Subcutaneous abdominal adipose tissue (tissue), 5 donors: Measurements from ENCODE around the gene LRRC1.

Source experiments
- H3K27ac ChIP-seq: one replicate; pipeline ENCODE4 v1.7.0; 2013; ENCODE audit warnings: low read depth, mild to moderate bottlenecking, inconsistent platforms, low read length, moderate library complexity
- H3K27me3 ChIP-seq, 5 donors: one replicate each; pipeline ENCODE4 v1.7.0; 2013; ENCODE audit warnings: low read length in 5 of 5, inconsistent platforms in 1 of 5; ENCODE audit not compliant: control insufficient read depth in 5 of 5, insufficient read depth in 4 of 5
- H3K36me3 ChIP-seq, 5 donors: one replicate each; pipeline ENCODE4 v1.7.0; 2013; ENCODE audit warnings: low read length in 5 of 5; ENCODE audit not compliant: control insufficient read depth in 5 of 5, insufficient read depth in 5 of 5
- H3K4me1 ChIP-seq, 5 donors: one replicate each; pipeline ENCODE4 v1.7.0; 2013; ENCODE audit warnings: low read length in 5 of 5, mild to moderate bottlenecking in 3 of 5, moderate library complexity in 1 of 5; ENCODE audit not compliant: control insufficient read depth in 5 of 5, insufficient read depth in 5 of 5
- H3K4me3 ChIP-seq, 5 donors: one replicate each; pipeline ENCODE4 v1.7.0; 2013; ENCODE audit warnings: low read length in 5 of 5, low read depth in 1 of 5
- H3K9ac ChIP-seq, 5 donors: one replicate each; pipeline ENCODE4 v1.7.0; 2013; ENCODE audit warnings: low read length in 5 of 5, mild to moderate bottlenecking in 4 of 5, moderate library complexity in 3 of 5
- H3K9me3 ChIP-seq, 5 donors: one replicate each; pipeline ENCODE4 v1.7.0; 2013; ENCODE audit warnings: low read length in 5 of 5; ENCODE audit not compliant: control insufficient read depth in 5 of 5
- donor health status: healthy.
- donor health status: healthy.
- donor health status: healthy.
- donor health status: healthy.
- donor health status: healthy.

LRRC1 gene

DNA sequence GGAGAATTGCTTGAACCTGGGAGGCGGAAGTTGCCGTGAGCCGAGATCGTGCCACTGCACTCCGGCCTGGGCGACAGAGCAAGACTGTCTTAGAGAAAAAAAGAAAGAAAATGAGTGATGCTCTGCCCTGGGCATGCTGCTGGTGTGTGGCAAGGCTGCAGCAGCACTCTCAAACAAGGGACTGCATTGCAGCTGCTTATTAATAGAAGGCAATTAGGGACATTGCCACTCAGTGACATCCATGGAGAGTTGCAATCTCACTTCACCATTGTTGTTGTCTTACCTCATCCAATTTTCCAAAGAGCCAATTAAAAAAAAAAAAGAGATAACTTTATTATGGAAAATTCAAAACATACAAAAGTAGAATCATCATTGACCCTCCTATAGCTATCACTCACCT lies 131.1 kb downstream of the LRRC1 start:
- Histone ChIP-seq H3K9ac (no peak overlapping the region), H3K27ac (no peak overlapping the region)

DNA sequence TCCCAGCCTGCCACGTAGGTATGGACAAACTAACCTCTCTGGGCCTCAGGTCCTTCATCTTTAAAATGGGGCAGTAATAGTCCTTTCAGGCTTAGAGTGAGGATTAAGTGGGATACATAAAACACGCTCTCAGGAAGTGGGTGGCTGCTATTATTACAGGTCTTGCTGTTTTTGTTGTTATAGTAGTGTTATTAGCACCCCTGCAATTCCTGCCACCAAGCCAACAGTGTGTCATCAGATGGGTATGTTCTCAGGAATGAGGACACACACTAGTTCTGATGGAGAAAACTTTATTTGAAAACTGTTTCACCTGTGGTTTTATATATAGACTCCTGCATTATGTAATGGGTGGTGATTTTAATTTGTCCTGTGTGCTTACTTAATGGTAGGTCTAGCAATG lies 131.7 kb downstream of the LRRC1 start:
- Histone ChIP-seq H3K9ac (no peak overlapping the region), H3K27me3 (no peaks in the 10 kb centered on the region), H3K4me1 (peaks cover 4 to 7% (median 6%) of the 10 kb centered on the region in 5 donors), H3K27ac (no peak overlapping the region), H3K9me3 (no peaks in the 10 kb centered on the region), H3K36me3 (peaks cover 0 to 3% (median 0%) of the 10 kb centered on the region in 5 donors), H3K4me3 (no peak overlapping the region)

More for the DNA sequence above, 131.1 kb downstream of the LRRC1 start:
- Histone ChIP-seq H3K9me3 (no peaks in the 10 kb centered on the region), H3K27me3 (no peaks in the 10 kb centered on the region), H3K4me1 (peaks cover 4 to 7% (median 6%) of the 10 kb centered on the region in 5 donors), H3K4me3 (no peak overlapping the region), H3K36me3 (peaks cover 0 to 3% (median 0%) of the 10 kb centered on the region in 5 donors)

DNA sequence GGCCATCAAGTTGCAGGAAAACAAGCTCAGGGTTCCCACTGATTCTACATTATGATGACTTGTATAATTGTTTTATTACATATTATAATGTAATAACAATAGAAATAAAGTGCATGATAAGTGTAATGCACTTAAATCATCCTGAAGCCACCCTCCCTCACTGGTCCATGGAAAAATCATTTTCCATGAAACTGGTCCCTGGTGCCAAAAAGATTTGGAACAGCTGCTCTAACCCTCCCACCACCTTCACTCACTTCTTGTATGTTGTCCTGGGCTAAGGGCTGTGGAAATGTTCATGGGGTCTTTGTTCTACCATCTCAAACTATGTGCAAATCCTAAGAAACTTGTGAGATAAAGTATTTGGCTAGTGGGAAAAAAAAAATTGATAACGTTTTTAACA lies 133.8 kb downstream of the LRRC1 start:
- H3K9ac ChIP-seq, result no peak overlapping the region
- peaks cover 4 to 7% (median 6%) of the 10 kb centered on the region in 5 donors for H3K4me1 ChIP-seq
- no peak overlapping the region for H3K27ac ChIP-seq
- H3K4me3 ChIP-seq, result no peak overlapping the region
- no peaks in the 10 kb centered on the region for H3K36me3 ChIP-seq
- no peaks in the 10 kb centered on the region for H3K9me3 ChIP-seq
- no peaks in the 10 kb centered on the region for H3K27me3 ChIP-seq

DNA sequence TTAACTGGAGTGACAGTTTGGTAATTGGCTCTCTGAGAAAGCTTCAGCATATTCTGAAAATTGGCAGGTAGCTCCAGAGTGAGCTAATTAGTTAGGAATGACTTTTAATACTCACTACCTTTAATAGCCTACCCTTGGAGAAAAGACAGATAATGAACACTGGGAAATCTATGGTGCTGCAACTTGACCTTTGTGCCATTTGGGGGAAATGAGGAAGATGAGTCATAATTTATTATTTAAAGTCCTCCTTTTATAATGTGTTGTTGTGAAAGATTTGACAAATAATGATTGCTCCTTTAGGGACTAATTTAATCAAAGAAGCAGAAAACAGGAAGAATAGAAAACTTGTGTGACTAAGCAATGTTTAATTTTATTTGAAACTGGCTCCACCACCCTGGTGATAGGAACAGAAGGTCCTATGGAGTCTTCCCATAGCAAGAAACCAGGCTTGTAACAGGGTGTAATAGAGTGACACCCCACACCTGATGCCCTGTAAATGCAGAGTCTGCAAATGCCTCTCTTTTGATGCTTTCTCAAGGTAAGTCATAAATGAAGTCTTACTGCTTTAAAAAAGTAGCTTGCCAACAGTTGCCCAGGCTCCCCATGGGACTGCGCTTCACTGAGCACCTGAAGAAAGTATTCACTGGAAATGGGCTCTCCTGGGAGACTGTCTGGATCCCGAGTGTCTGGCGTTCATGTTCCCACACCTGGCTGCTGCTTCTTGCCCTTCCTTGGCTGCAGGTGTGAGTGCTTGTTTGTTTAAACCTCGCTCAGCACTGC lies 134.4 kb downstream of the LRRC1 start:
- Histone ChIP-seq H3K27ac (no peak overlapping the region), H3K9me3 (no peaks in the 10 kb centered on the region), H3K9ac (no peak overlapping the region), H3K36me3 (no peaks in the 10 kb centered on the region), H3K4me1 (peaks cover 4 to 7% (median 6%) of the 10 kb centered on the region in 5 donors), H3K27me3 (no peaks in the 10 kb centered on the region), H3K4me3 (no peak overlapping the region)

DNA sequence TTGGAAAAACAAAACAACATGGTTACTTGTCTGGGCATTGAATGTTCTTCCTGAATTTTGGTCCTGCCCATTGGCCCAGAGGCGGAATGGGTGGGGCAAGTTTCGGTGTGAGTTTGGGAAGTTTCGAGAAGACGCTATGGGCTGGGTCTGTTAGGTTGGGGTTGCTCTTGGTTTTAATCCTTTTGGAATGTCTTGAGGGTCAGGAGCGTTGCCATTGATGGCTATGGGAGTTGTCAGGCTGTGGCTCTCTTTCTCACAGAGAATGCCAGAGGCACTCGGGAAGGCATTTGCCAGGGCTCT lies 135.0 kb downstream of the LRRC1 start:
- Histone ChIP-seq H3K36me3 (no peaks in the 10 kb centered on the region), H3K9ac (no peak overlapping the region), H3K27ac (no peak overlapping the region), H3K9me3 (no peaks in the 10 kb centered on the region), H3K4me3 (no peak overlapping the region), H3K27me3 (no peaks in the 10 kb centered on the region), H3K4me1 (peaks cover 4 to 7% (median 6%) of the 10 kb centered on the region in 5 donors)

DNA sequence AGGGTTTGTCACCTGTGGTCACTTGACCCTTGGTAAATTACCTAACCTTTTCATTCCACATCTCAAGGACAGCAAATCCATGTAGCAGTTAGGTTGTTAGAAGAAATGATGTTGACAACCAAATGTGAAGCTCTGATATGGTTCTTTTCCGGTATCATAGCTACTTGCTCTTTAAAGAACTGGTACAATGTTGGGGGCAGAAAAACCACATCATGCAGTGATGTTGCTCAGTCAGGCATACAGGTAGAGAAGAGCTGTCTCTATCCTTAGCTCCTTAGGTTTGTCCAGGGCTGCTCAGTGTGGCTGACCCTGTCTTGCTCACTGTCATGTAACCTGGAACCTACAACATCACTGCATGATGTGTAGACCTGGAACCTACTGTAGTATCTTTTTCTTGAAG lies 135.5 kb downstream of the LRRC1 start:
- H3K4me1 ChIP-seq, result peaks cover 4 to 7% (median 6%) of the 10 kb centered on the region in 5 donors
- H3K4me3 ChIP-seq, result no peak overlapping the region
- H3K9me3 ChIP-seq, result no peaks in the 10 kb centered on the region
- no peaks in the 10 kb centered on the region for H3K36me3 ChIP-seq
- H3K9ac ChIP-seq, result no peak overlapping the region
- H3K27ac ChIP-seq, result no peak overlapping the region
- no peaks in the 10 kb centered on the region for H3K27me3 ChIP-seq

DNA sequence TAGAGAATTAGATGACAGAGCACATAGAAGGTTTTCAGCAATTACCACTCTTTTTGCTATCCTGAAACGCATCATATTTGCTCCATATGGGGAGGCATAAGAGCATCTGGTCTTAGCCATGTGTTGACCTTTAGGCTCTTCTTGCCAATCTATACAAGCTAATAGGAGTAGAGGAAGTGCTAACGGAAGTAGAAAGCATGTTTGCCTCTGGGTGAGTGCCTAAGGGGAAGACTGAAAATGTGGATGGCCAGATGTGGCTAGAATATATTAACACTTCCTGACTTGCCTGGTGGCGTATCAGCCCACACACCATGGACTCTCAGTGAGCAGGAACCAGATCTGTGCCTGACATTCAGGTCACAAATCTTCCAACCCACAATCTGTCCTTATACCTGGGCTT lies 136.3 kb downstream of the LRRC1 start:
- no peak overlapping the region for H3K27ac ChIP-seq
- no peak overlapping the region for H3K9ac ChIP-seq
- H3K9me3 ChIP-seq, result no peaks in the 10 kb centered on the region
- H3K36me3 ChIP-seq, result no peaks in the 10 kb centered on the region
- H3K27me3 ChIP-seq, result no peaks in the 10 kb centered on the region
- H3K4me3 ChIP-seq, result no peak overlapping the region
- peaks cover 4 to 7% (median 6%) of the 10 kb centered on the region in 5 donors for H3K4me1 ChIP-seq

DNA sequence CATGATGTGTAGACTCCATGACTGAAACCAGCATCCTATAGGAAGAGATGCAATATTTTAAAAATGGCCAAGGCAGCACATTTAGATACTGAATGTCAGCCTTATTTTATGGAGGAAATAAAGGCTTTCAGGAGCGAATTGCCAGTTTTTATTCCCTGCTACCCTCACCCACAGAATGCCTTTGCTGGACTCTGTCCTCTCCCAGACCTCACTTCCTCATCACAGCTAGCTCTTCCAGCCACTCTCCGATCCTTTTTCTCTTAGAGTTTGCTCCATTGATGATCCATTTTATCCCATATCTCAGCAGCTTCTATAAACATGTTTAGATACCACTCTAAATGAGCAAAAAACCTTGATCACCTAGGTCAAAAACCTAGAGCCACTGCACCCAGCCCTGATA lies 137.7 kb downstream of the LRRC1 start:
- no peaks in the 10 kb centered on the region for H3K27me3 ChIP-seq
- peaks cover 4 to 7% (median 6%) of the 10 kb centered on the region in 5 donors for H3K4me1 ChIP-seq
- H3K9ac ChIP-seq, result no peak overlapping the region
- no peaks in the 10 kb centered on the region for H3K36me3 ChIP-seq
- H3K27ac ChIP-seq, result no peak overlapping the region
- H3K4me3 ChIP-seq, result no peak overlapping the region
- H3K9me3 ChIP-seq, result no peaks in the 10 kb centered on the region

DNA sequence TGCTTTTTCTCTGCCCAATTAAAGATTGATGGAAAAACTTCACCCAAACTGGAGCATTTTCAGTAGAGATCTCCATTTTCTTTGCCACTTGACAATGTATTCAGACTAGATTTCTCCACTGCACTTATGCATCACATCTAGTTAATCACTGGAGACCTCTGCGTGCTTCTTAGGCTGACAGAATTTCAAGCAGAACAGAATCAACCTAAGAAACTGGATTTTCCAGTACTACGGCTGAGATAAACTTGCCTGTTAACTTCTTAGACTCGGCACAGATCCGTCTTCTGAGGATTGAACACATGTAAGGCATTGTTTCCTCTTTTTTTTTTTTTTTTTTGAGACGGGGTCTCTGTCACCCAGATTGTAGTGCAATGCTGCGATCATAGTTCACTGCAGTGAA lies 139.2 kb downstream of the LRRC1 start:
- peaks cover under 1 to 5% (median 4%) of the 10 kb centered on the region in 5 donors for H3K4me1 ChIP-seq
- H3K9me3 ChIP-seq, result no peaks in the 10 kb centered on the region
- no peak overlapping the region for H3K9ac ChIP-seq
- H3K27me3 ChIP-seq, result no peaks in the 10 kb centered on the region
- no peak overlapping the region for H3K4me3 ChIP-seq
- no peak overlapping the region for H3K27ac ChIP-seq
- no peaks in the 10 kb centered on the region for H3K36me3 ChIP-seq

DNA sequence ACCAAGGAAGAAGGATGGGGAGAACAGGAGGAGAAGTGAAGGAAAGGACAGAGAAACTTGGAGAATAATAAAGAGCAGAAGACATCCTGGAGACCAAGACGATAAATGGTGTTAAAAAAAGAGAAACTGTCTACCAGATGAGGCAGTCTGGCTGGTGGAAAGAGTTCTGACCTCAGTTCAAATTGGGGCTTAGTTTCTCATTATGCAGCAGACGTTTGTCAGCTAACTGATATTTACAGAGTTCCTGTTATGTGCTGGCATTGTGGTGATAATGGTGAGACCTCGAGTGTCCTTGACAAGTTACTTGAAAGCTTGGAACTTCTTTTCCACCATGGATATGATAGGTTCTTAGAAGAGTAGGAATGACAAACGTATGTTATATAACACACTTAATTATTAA lies 142.7 kb downstream of the LRRC1 start:
- Histone ChIP-seq H3K9ac (no peak overlapping the region), H3K4me3 (no peak overlapping the region), H3K36me3 (no peaks in the 10 kb centered on the region), H3K27me3 (no peaks in the 10 kb centered on the region), H3K27ac (no peak overlapping the region), H3K9me3 (no peaks in the 10 kb centered on the region), H3K4me1 (no peaks in the 10 kb centered on the region)
